Measurements from ENCODE around the gene KIAA0319L. TPM values are rescaled to one million over a fixed set of nuclear protein-coding genes. Genes with fewer than 3 reads are reported as not detected.

The KIAA0319L gene
- total RNA-seq, 4 donors from 2014 or later, result 27.6 to 72.1 (median 53.8) TPM

GRCh38 chr1:35530946-35531345 is 26.3 kb downstream of the KIAA0319L start:
- Histone ChIP-seq H3K9me3 (no peaks in the 10 kb centered on the region), H3K27me3 (no peaks in the 10 kb centered on the region), H3K36me3 (no peaks in the 10 kb centered on the region), H3K4me1 (no peaks in the 10 kb centered on the region), H3K27ac (no peak overlapping the region), H3K4me3 (no peak overlapping the region)
- TF ChIP-seq CTCF (IDR thresholded peaks at IDR 0.05) (no peak), POLR2A (IDR thresholded peaks at IDR 0.05) (no peak)
- intact Hi-C loops (cut with DNase I; ENCODE audit: low total_unique reads), result no loop called here
- DNase-seq, result no peak

- intact Hi-C loops (cut with DNase I; ENCODE audit: low total_unique reads), result no loop called here
- Histone ChIP-seq H3K36me3 (no peaks in the 10 kb centered on the region), H3K9me3 (no peaks in the 10 kb centered on the region), H3K27ac (no peak overlapping the region), H3K4me1 (no peaks in the 10 kb centered on the region), H3K27me3 (no peaks in the 10 kb centered on the region), H3K4me3 (no peak overlapping the region)
- TF ChIP-seq CTCF (IDR thresholded peaks at IDR 0.05), result no peak
- no peak for TF ChIP-seq POLR2A (IDR thresholded peaks at IDR 0.05)
- DNase-seq, result no peak
Observed at GRCh38 chr1:35530168-35530567, 27.0 kb downstream of the KIAA0319L start.

- no peaks in the 10 kb centered on the region for H3K27me3 ChIP-seq
- intact Hi-C loops (cut with DNase I; ENCODE audit: low total_unique reads), result no loop called here
- H3K36me3 ChIP-seq, result no peaks in the 10 kb centered on the region
- no peaks in the 10 kb centered on the region for H3K4me1 ChIP-seq
- no peak overlapping the region for H3K27ac ChIP-seq
- DNase-seq, result no peak
- H3K9me3 ChIP-seq, result no peaks in the 10 kb centered on the region
- H3K4me3 ChIP-seq, result no peak overlapping the region
- no peak for TF ChIP-seq CTCF (IDR thresholded peaks at IDR 0.05)
- TF ChIP-seq POLR2A (IDR thresholded peaks at IDR 0.05), result no peak
Observed at GRCh38 chr1:35524106-35524505, 33.1 kb downstream of the KIAA0319L start.

GRCh38 chr1:35519432-35519831 is 37.8 kb downstream of the KIAA0319L start:
- intact Hi-C loops (cut with DNase I; ENCODE audit: low total_unique reads), result no loop called here
- TF ChIP-seq CTCF (IDR thresholded peaks at IDR 0.05) (no peak), POLR2A (IDR thresholded peaks at IDR 0.05) (no peak)
- no peak overlapping the region for H3K27ac ChIP-seq
- no peaks in the 10 kb centered on the region for H3K9me3 ChIP-seq
- no peaks in the 10 kb centered on the region for H3K27me3 ChIP-seq
- H3K36me3 ChIP-seq, result no peaks in the 10 kb centered on the region
- no peaks in the 10 kb centered on the region for H3K4me1 ChIP-seq
- H3K4me3 ChIP-seq, result no peak overlapping the region
- DNase-seq, result no peak

GRCh38 chr1:35518183-35518582 is 39.0 kb downstream of the KIAA0319L start:
- no peak for TF ChIP-seq POLR2A (IDR thresholded peaks at IDR 0.05)
- no peak for TF ChIP-seq CTCF (IDR thresholded peaks at IDR 0.05)
- no peaks in the 10 kb centered on the region for H3K4me1 ChIP-seq
- H3K36me3 ChIP-seq, result no peaks in the 10 kb centered on the region
- H3K4me3 ChIP-seq, result no peak overlapping the region
- no peaks in the 10 kb centered on the region for H3K27me3 ChIP-seq
- intact Hi-C loops (cut with DNase I; ENCODE audit: low total_unique reads), result no loop called here
- H3K27ac ChIP-seq, result no peak overlapping the region
- H3K9me3 ChIP-seq, result no peaks in the 10 kb centered on the region
- DNase-seq, result no peak

All from uterus (tissue), 4 donors.